ENCODE data around the gene MID1IP1.

The MID1IP1 gene

GRCh38 chrX:38800981-38801845 is at the start of gene MID1IP1:
MID1IP1 (plus strand) TSS chrX:38801459; CDS start chrX:38804947, 3,488 bp downstream.
- peak; percentile 94 for DNase-seq

GRCh38 chrX:38754102-38754790 is 47.0 kb upstream of the MID1IP1 start:
- DNase-seq, result peak; percentile 51

GRCh38 chrX:38754818-38755718 is 46.2 kb upstream of the MID1IP1 start:
- DNase-seq, result no peak

GRCh38 chrX:38760883-38761282 is 40.4 kb upstream of the MID1IP1 start:
- DNase-seq, result no peak

- DNase-seq, result no peak
Observed at GRCh38 chrX:38768079-38768478, 33.2 kb upstream of the MID1IP1 start.

- DNase-seq, result no peak
Observed at GRCh38 chrX:38770152-38770551, 31.1 kb upstream of the MID1IP1 start.

- DNase-seq, result no peak
Observed at GRCh38 chrX:38774249-38774648, 27.0 kb upstream of the MID1IP1 start.

- DNase-seq, result no peak
Observed at GRCh38 chrX:38796946-38797345, 4.3 kb upstream of the MID1IP1 start.

GRCh38 chrX:38798956-38799355 is 2.3 kb upstream of the MID1IP1 start:
- no peak for DNase-seq

GRCh38 chrX:38799995-38800580 is 1.2 kb upstream of the MID1IP1 start:
- no peak for DNase-seq

GRCh38 chrX:38803243-38803587 is 2.0 kb downstream of the MID1IP1 start:
- no peak for DNase-seq

GRCh38 chrX:38803588-38804431 is 2.6 kb downstream of the MID1IP1 start:
- DNase-seq, result peak; percentile 85

- no peak for DNase-seq
Observed at GRCh38 chrX:38804432-38804681, 3.1 kb downstream of the MID1IP1 start.

GRCh38 chrX:38804682-38805431 is 3.6 kb downstream of the MID1IP1 start:
- peak; percentile 36 for DNase-seq

- DNase-seq, result peak; percentile 64
Observed at GRCh38 chrX:38805432-38806389, 4.5 kb downstream of the MID1IP1 start.

- no peak for DNase-seq
Observed at GRCh38 chrX:38806875-38807621, 5.8 kb downstream of the MID1IP1 start.

- DNase-seq, result no peak
Observed at GRCh38 chrX:38807873-38808272, 6.6 kb downstream of the MID1IP1 start.

GRCh38 chrX:38811515-38812243 is 10.4 kb downstream of the MID1IP1 start:
- no peak for DNase-seq

- DNase-seq, result no peak
Observed at GRCh38 chrX:38816155-38816554, 14.9 kb downstream of the MID1IP1 start.
